GM18505 (cell line): ENCODE data around the gene PPP1R18.
"Not testable (repeated sequence)": the region's sequence is repeated elsewhere in the genome, so short reads cannot be mapped to it uniquely, and the experiment has no call there.

ENCODE experiments used
- ATAC-seq: cut with Tn5 transposase; IDR thresholded peaks from one replicate; pipeline ENCODE4 v1.9.1; 2021; ENCODE audit not compliant: unreplicated experiment
- POLR2A ChIP-seq: IDR thresholded peaks from 4 replicates; pipeline ENCODE4 v1.6.1; 2011; ENCODE audit warnings: borderline replicate concordance; ENCODE audit not compliant: insufficient read depth, insufficient read length; ENCODE audit errors: extremely low read depth

PPP1R18 gene

GRCh38 chr6:30723159-30723842 lies 36.9 kb upstream of the PPP1R18 start:
- ATAC-seq, result not testable (repeated sequence)
- TF ChIP-seq POLR2A, result peak; percentile 5

GRCh38 chr6:30722280-30723112 lies 36.1 kb upstream of the PPP1R18 start:
- no peak for ATAC-seq
- TF ChIP-seq POLR2A, result peak; percentile 33

GRCh38 chr6:30722025-30722279 lies 35.5 kb upstream of the PPP1R18 start:
- ATAC-seq, result not testable (repeated sequence)

GRCh38 chr6:30721198-30722024 lies 35.0 kb upstream of the PPP1R18 start:
- peak; percentile 34 for ATAC-seq
- TF ChIP-seq POLR2A, result peak; percentile 58

DNA sequence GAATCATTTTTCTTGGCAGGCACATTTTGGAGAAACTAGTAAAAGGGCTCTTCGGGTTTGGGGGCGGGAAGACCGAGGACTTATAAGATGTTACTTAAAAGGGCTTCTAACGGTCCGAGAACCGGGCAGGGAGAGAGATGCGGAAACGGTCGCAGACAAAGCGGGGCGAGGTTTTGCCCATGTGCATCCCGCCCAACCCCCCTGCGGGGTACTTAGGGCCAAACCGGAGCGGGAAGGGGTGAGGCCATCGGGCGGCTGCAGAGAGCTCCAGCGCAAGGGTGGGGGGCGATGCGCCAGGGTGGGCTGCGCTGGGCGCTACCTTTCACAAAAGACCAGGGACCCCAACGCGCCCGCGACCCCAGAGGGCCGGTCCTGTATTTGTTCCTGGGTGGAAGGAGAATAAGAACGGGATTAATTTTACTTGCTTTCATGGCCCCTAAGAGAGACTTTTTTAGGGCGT lies 34.3 kb upstream of the PPP1R18 start:
- no peak for ATAC-seq
- TF ChIP-seq POLR2A, result no peak

DNA sequence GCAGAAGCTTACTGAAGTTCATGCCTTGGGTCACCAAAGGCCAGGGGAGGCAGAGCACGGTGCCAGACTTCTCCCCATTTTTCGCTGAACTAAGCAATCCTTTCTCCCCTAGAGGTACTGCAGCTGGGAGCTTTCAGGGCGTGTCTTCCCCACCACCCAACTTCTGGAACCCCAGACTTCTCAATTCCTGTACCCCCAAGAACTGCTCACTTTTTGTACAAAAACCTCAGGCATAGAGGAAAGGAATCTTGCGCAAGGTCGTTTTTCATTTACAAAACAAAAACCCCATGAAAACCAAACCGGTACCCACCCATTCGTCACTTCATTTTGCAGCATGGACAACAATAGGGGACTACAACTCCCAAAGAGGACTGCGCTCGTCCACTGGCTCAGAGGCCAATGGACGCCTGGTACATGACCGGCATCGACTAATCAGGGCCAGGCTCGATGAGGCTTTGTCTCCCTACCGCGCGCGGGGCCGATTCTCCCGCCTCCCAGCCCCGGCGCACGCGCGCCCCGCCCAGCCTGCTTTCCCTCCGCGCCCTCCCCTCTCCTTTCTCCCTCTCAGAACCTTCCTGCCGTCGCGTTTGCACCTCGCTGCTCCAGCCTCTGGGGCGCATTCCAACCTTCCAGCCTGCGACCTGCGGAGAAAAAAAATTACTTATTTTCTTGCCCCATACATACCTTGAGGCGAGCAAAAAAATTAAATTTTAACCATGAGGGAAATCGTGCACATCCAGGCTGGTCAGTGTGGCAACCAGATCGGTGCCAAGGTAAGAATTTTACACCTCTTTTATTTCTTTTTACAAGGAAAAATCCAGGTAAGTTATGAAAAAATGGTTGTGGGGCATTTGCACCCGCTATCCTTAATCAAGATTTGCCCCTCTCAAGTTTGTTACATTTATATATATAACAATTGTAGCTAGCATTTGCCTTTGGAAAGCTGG lies 33.6 kb upstream of the PPP1R18 start, which contains the start of gene TUBB:
Gene TUBB (plus strand): TSS at position 562 of the 947 bp plus-strand sequence. CDS start 155 bp downstream, at position 717.
- peak; percentile 88 for TF ChIP-seq POLR2A
- peak; percentile 37 for ATAC-seq

DNA sequence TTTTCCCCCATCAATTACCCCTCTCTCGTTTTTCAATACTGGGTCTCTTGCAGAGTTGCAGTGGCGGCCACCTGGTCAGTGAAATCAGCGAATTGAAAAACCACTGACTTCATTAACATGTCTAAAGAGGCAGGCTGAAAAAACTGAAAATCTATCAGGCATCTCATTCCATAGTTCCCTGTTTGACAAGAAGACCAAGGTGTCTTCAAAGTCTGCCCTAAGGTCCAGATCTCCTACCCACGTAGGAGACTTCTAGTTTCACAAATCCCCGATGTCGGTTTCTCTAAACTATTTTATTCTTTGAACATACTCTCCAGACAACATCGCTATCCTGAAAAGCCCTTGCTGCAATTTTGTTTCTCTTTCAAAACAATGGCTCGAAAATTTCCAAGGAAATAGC lies 32.9 kb upstream of the PPP1R18 start:
- TF ChIP-seq POLR2A, result no peak

GRCh38 chr6:30717845-30718720 lies 31.6 kb upstream of the PPP1R18 start:
- ATAC-seq, result not testable (repeated sequence)

More for the DNA sequence above, 32.9 kb upstream of the PPP1R18 start:
- ATAC-seq, result no peak

- peak; percentile 60 for ATAC-seq
- TF ChIP-seq POLR2A, result peak; percentile 91
These were observed 30.8 kb upstream of the PPP1R18 start, which contains the start of gene MDC1 for GRCh38 chr6:30717129-30717844. Gene MDC1 (minus strand): TSS chr6:30717281. CDS start chr6:30715175, 2,106 bp downstream.

DNA sequence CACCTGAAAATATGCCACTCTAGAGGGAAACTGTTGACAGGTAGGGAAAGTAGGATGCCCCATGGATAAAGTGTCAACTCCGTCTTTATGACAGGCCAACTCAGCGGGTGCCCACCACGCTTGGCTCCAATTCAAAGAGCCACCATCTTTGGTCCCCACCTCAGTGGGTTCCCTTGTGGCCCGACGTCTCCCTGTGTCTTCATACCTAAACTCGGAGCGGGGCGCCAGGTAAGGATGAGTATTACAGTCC lies 30.4 kb upstream of the PPP1R18 start:
- no peak for ATAC-seq

GRCh38 chr6:30714263-30714662 lies 27.8 kb upstream of the PPP1R18 start:
- no peak for ATAC-seq
- no peak for TF ChIP-seq POLR2A

More for the DNA sequence above, 30.4 kb upstream of the PPP1R18 start:
- TF ChIP-seq POLR2A, result no peak
